NCI-H146 (cell line): ENCODE measurements around the gene CCNYL1.
"Not testable (repeated sequence)": the region's sequence is repeated elsewhere in the genome, so short reads cannot be mapped to it uniquely, and the experiment has no call there.

Experiments
- DNase-seq: peaks from one replicate; lab custom pipeline; 2025; lab: John Stamatoyannopoulos, UW

The CCNYL1 gene

DNA sequence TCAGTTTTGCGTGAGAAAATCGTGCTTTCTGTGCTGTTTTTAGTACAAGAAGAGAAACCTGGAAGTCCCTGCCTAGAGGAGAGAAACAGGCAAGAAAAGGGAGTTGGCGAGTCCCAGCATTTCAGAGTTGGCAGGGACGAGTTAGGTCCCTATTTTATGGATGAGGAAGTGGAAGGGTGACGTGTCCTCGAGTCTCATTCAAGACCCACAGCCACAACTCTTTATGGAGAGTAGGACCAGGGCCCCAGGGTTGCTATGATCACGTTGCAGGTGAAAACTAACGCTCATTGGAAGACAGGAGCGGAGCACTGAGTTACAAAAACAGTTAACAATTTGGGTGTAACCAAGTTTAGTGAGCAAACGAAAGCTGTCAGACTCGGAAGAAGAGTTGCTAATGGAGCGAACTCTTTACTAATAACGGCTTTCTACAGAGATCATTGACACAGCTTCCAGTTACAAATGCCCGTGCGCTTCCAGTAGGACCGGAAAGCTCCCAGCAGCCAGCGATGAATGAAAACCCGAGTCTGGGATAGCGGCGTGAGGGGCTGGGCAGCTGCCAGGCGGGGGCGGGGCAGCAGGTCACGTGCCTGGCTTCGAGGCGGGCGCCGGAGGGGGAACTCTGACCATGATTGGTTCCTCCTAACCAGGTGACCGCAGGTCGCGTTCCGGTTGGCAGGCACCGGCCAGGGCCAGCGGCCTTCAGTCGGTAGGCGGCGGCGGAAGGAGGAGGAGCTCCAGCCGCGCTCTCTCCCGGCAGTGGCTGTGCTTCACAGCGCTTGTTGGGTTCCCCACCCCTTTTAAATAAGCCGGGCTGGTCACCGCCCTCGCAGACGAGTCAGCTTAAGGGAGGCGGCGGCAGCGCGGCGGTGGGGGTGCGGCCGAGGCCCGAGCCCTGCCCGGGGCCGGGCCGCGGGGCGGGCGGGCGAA lies at the start of gene CCNYL1:
Gene CCNYL1 (plus strand): TSS at position 827 of the 927 bp plus-strand sequence. CDS start 257 bp downstream, outside the sequence.
- DNase-seq, result peak; percentile 97

- DNase-seq, result no peak
Observed at GRCh38 chr2:207662203-207662602, 49.2 kb upstream of the CCNYL1 start.

DNA sequence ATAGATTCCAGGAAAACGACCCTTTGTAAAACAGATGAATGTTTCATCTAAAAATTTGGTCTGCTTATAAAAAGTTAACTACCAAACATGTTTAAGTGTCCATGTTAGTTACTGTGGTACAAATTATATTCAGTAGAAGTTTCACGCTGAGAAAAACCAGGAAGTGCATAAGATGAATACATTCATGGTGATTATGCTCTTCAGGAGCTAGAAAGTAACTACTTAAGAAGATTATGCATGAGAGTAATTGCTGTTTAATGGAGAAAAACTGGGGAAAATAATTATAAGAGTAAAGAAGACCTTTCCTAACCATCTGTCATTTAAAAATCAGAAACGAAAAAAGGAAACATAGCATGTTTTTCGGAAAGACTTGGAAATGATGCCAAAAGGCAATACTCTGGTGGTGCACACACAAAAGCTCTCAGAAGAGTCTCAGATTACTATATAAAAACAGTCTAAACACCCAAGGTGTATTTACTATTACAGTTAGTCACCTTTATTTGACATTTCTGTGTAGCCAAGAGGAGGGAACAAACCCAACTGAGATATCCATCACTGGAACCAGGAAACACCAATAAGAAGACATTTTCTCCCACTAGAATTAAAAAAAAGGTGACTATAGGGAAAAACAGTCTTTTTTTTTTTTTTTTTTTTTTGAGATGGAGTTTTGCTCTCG lies 47.4 kb upstream of the CCNYL1 start:
- DNase-seq, result no peak

GRCh38 chr2:207670887-207671286 lies 40.6 kb upstream of the CCNYL1 start:
- no peak for DNase-seq

DNA sequence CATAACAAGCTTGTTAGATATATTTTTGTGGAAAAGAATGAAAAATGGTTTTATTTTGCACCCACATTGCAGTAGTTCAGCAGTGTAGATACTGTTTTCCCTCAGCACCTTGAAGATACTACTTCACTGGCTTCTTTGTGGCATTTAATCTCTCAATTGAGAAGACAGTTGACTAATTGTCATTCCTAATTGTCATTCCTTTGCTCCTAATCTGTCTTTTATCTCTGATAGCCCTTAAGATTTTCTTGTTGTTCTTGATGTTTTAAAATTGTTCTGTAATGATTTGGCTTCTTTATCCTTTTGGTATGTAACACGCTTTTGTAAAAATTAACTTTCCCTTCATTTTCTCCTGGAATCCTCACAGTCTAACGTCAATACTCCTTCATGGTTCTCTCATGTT lies 38.0 kb upstream of the CCNYL1 start:
- DNase-seq, result no peak

GRCh38 chr2:207674266-207674774 lies 37.1 kb upstream of the CCNYL1 start:
- no peak for DNase-seq

DNA sequence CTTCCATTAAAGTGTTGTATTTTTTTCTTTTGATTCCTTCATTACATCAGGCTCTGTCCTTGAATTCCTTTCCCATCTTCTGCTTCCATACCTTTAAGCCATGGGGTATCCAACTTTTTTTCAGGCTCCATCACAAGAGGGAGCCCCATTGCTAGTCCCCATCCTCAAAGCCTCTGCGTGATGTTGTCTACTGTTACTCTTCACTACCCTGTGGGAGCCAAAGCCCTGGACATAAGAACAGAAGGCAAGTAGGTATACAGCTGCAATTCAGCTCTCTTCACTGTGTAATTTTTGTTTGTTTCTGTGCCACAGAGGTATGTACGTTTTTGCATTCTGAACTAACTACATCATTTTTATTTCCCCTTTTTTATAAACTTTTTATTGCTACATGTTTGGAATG lies 36.6 kb upstream of the CCNYL1 start:
- DNase-seq, result no peak

DNA sequence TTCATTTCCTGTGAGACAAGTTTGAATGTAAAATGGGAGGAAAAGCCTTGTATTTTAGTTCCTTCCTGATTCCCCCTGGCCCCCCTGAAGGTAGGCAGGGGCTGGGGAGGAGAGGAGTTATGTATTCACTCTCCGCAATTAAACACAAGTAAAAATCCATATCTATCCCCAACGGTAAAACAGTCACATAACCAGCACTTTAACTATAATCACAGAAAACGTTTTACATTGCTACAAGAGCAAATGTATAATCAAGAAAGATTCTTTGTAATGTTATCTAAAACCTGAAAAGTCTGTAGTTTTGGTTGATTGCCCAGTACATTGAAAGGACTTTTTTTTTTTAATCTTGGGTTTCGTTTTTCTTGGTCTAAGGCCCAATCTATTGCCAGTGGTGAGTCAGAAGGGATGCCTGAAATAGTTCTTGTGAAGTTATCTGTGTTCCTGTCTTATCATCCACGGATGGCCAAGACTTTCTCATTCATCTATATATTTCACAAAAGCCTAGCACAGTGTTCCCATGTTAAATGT lies 34.5 kb upstream of the CCNYL1 start:
- DNase-seq, result no peak

- no peak for DNase-seq
Observed at GRCh38 chr2:207681431-207681830, 30.0 kb upstream of the CCNYL1 start.

GRCh38 chr2:207682557-207682956 lies 28.9 kb upstream of the CCNYL1 start:
- DNase-seq, result no peak

DNA sequence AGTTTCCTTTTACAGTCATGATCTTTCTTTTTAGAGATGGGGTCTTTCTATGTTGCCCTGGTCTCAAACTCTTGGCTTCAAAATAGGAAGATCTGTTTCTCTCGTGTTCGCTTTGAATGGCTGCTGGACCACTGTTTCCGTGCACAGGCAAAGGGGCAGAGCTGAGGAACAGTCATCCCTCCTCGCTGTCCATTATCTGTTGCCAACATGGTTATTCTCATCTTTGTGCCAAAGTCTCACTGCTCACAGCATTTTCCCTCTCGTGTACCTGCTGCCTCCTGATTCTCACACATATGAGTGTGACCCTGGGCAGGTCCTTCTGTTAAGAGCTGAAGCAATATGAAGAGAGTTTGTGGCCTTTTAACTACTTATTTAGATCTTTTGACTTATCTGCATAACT lies 28.0 kb upstream of the CCNYL1 start:
- DNase-seq, result no peak

DNA sequence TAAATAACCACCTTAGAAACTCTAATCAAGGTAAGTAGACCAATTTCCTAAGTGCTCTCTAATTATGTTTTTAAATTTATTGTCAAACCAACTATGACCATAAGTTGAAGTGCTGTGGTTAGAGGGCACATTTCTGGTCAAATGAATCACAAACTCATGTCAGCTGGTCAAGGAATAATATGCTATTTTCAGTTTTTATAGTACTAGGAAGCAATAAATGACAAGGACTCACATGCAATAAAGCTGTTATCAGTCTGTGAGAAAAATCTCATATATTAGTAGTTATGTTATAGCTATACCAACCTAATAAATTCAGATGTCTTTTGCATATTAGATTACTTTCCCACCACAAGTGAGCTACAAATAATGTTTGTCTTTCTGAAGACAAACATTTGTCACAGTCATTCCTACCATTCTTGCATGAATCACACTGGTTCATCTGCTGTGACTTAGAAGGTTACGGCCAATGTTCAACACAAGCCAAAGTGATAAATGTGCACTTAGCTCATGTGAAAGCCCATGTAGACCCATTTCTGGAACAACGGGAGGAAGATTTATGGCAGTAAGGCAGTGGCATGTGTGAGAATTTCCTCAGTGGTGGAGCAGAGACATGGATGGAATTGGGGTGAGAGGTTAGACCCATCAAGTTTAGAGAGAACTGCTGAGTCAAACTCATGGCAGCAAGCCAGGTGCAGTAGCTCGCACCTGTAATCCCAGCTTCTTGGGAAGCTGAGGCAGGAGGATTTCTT lies 27.4 kb upstream of the CCNYL1 start:
- no peak for DNase-seq

GRCh38 chr2:207686812-207687211 lies 24.6 kb upstream of the CCNYL1 start:
- no peak for DNase-seq

- DNase-seq, result no peak
Observed at GRCh38 chr2:207688597-207688996, 22.8 kb upstream of the CCNYL1 start.

DNA sequence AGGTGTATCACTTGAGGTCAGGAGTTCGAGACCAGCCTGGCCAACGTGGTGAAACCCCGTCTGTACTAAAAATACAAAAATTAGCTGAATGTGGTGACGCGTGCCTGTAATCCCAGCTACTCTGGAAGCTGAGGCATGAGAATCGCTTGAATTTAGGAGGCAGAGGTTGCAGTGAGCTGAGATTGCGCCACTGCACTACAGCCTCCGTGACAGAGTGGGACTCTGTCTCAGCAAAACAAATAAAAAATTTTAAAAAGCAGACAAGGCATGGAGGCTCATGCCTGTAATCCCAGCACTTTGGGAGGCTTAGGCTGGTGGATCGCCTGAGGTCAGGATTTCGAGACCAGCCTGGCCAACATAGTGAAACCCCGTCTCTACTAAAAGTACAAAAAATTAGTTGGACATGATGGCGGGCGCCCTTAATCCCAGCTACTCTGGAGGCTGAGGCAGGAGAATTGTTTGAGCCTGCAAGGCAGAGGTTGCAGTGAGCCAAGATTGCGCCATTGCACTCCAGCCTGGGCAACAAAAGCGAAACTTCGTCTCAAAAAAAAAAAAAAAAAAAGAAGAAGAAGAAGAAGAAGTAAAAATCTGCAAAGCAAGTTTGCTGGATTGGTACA lies 20.5 kb upstream of the CCNYL1 start:
- not testable (repeated sequence) for DNase-seq

DNA sequence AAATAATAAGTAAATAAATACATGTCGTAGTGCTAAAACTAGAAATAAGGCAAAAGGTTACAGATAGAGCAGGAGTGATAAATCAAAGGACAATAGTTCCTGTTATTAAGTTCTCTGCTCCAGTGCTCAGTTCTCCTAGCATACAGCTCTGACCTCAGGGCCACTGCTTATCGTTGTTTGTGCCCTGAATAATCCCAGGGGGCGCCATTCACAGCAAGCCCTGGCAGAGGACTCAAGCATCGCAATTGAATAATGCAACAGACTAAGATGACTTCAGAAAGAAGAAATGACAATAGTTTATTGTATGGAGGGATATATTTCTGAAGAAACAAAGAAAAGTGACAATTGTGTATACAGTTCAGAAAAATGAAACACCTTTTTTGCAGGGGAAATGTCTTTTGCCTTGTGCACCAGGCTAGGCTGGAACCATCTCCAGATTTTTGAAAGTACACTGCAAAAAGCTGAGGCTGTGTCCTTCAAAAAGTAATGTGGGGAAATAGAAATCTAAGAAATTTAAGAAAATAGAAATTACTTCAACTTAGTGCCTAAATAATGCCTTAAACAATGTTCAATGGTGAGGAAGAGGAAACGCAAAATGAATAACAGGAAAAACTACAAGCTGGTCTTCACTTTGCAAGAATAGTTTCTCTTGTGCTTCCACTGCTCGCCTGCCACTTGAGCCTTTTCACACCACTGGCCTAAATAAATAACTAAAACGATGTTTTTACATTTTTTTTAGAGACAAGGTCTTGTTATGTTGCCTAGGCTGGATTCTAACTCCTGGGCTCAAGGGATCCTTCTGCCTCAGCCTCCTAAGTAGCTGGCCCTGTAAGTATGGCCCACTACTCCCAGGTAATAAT lies 19.0 kb upstream of the CCNYL1 start:
- peak; percentile 2 for DNase-seq

- no peak for DNase-seq
Observed at GRCh38 chr2:207693641-207694249, 17.7 kb upstream of the CCNYL1 start.

- DNase-seq, result no peak
Observed at GRCh38 chr2:207694811-207695281, 16.6 kb upstream of the CCNYL1 start.

DNA sequence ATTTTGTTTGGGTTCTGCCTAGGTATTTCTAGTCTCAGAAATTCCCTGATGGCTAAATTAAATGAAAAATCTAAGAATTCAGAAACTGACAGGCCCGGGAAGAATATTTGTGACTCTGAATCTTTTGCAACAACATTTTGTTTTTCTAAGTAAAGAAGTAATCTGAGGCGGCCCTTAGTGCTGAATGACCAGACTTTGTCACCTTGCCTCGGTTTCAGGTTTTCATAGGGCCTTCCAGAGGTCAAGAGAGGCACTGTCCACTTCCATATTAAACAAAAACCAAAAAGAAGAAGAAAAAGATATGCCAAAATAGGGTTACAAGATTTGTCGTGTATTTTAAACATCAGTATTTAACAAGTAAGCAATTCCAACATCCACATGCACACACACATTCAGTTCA lies 16.1 kb upstream of the CCNYL1 start:
- DNase-seq, result no peak

DNA sequence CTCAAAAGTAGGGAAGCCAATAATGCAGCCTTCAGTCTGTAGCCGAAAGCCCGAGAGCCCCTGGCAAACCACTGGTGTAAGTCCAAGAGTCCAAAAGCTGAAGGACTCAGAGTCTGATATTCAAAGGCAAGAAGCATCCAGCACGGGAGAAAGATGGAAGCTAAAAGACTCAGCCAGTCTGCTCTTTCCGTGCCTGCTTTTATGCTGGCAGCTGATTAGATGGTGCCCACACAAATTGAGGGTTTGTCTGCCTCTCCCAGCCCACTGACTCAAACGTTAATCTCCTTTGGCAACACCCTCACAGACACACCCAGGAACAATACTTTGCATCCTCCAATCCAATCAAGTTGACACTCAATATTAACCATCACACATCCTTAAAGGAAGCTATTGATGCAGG lies 14.5 kb upstream of the CCNYL1 start:
- not testable (repeated sequence) for DNase-seq
